BE2C (cell line): ENCODE measurements around the gene CLPSL2.

Experiments used
- DNase-seq: peaks from one replicate; pipeline ENCODE4 v3.0.0-alpha.2; 2020
- H3K27me3 ChIP-seq: fragments of 250-450 bp; sonication (Bioruptor Pico); 2 replicates; pipeline ENCODE4 v1.5.1; 2020; ENCODE audit warnings: mild to moderate bottlenecking
- H3K36me3 ChIP-seq: fragments of 250-450 bp; sonication (Bioruptor Pico); 2 replicates; pipeline ENCODE4 v1.5.1; 2020; ENCODE audit warnings: mild to moderate bottlenecking
- H3K4me1 ChIP-seq: fragments of 250-450 bp; sonication (Bioruptor Pico); 2 replicates; pipeline ENCODE4 v1.5.1; 2020
- H3K4me3 ChIP-seq: 2 replicates; pipeline ENCODE4 v1.5.1; 2011; ENCODE audit warnings: low read depth, low read length
- H3K9me3 ChIP-seq: fragments of 250-450 bp; sonication (Bioruptor Pico); 2 replicates; pipeline ENCODE4 v1.5.1; 2020
- CTCF ChIP-seq: IDR thresholded peaks from 2 replicates; pipeline ENCODE4 v1.5.1; 2012; ENCODE audit warnings: mild to moderate bottlenecking, low read depth, low read length

CLPSL2 gene

GRCh38 chr6:35736253-35736894 lies 40.0 kb upstream of the CLPSL2 start:
- DNase-seq: peak; percentile 80
- TF ChIP-seq CTCF: peak; percentile 97
- peaks cover 6% of the 10 kb centered on the region; the same call in 1 of the 2 replicates for H3K4me1 ChIP-seq

GRCh38 chr6:35736982-35737412 lies 39.4 kb upstream of the CLPSL2 start, which contains the start of gene ARMC12:
TSS of gene ARMC12 (plus strand) at chr6:35737032. CDS start at chr6:35737109, 77 bp downstream.
- Histone ChIP-seq H3K4me1 (peaks cover 6% of the 10 kb centered on the region; the same call in 1 of the 2 replicates), H3K27me3 (no peaks in the 10 kb centered on the region), H3K9me3 (no peaks in the 10 kb centered on the region), H3K36me3 (no peaks in the 10 kb centered on the region), H3K4me3 (no peak within 1 kb of the TSS)
- TF ChIP-seq CTCF: no peak
- peak; percentile 14 for DNase-seq

More at GRCh38 chr6:35736253-35736894, 40.0 kb upstream of the CLPSL2 start:
- no peaks in the 10 kb centered on the region for H3K27me3 ChIP-seq
- no peaks in the 10 kb centered on the region for H3K9me3 ChIP-seq
- no peaks in the 10 kb centered on the region for H3K36me3 ChIP-seq
- no peak overlapping the region for H3K4me3 ChIP-seq

- Histone ChIP-seq H3K4me1 (peaks cover 3% of the 10 kb centered on the region; the same call in 1 of the 2 replicates), H3K27me3 (no peaks in the 10 kb centered on the region), H3K36me3 (no peaks in the 10 kb centered on the region), H3K9me3 (no peaks in the 10 kb centered on the region), H3K4me3 (no peak overlapping the region)
- DNase-seq: peak; percentile 31
- peak; percentile 91 for TF ChIP-seq CTCF
Observed at GRCh38 chr6:35737413-35738211, 38.8 kb upstream of the CLPSL2 start.

GRCh38 chr6:35739645-35740524 lies 36.5 kb upstream of the CLPSL2 start:
- no peak for DNase-seq
- H3K36me3 ChIP-seq: no peaks in the 10 kb centered on the region
- H3K4me1 ChIP-seq: no peaks in the 10 kb centered on the region
- no peak overlapping the region for H3K4me3 ChIP-seq
- no peak for TF ChIP-seq CTCF
- H3K27me3 ChIP-seq: no peaks in the 10 kb centered on the region
- H3K9me3 ChIP-seq: no peaks in the 10 kb centered on the region

- DNase-seq: no peak
Observed at GRCh38 chr6:35742842-35743241, 33.6 kb upstream of the CLPSL2 start.

More at GRCh38 chr6:35742842-35743241, 33.6 kb upstream of the CLPSL2 start:
- Histone ChIP-seq H3K9me3 (no peaks in the 10 kb centered on the region), H3K36me3 (no peaks in the 10 kb centered on the region), H3K27me3 (no peaks in the 10 kb centered on the region), H3K4me1 (no peaks in the 10 kb centered on the region), H3K4me3 (no peak overlapping the region)
- no peak for TF ChIP-seq CTCF
